HEK293 (cell line): ENCODE results near the gene NFATC1.

ENCODE experiments used
- CTCF ChIA-PET: fragments of 350-600 bp; formaldehyde crosslinking; extraction: SDS; loops from one replicate; lab custom pipeline; 2021; ENCODE audit warnings: antibody characterized with exemption; lab: Yijun Ruan, JAX
- POLR2A ChIA-PET: fragments of 300-600 bp; formaldehyde crosslinking; extraction: SDS; loops from one replicate; lab custom pipeline; 2020; ENCODE audit warnings: antibody characterized with exemption, inconsistent platforms; lab: Yijun Ruan, JAX
- H3K27ac ChIP-seq: fragments of 200-500 bp; sonication (Bioruptor generic); 2 replicates; pipeline ENCODE4 v1.5.1; 2014; ENCODE audit warnings: low read depth, low read length, control low read depth, inconsistent platforms; ENCODE audit errors: extremely low read depth
- H3K36me3 ChIP-seq, 2 experiments: fragments of 200-500 bp in 1 of 2; sonication (Bioruptor generic) in 1 of 2; 1 replicate in 1 of 2; 2 replicates in 1 of 2; pipeline ENCODE4 v1.5.1; 2014 to 2017; ENCODE audit warnings: inconsistent platforms in 2 of 2, low read length in 2 of 2; ENCODE audit not compliant: control insufficient read depth in 2 of 2, insufficient read depth in 1 of 2
- H3K4me1 ChIP-seq: fragments of 200-500 bp; sonication (Bioruptor generic); 2 replicates; pipeline ENCODE4 v1.5.1; 2014; ENCODE audit warnings: mild to moderate bottlenecking, low read length, inconsistent platforms; ENCODE audit not compliant: control insufficient read depth, insufficient read depth
- H3K4me3 ChIP-seq: 2 replicates; pipeline ENCODE4 v1.5.1; 2011; ENCODE audit warnings: low read depth, mild to moderate bottlenecking, control low read depth, low read length, moderate library complexity
- H3K9me3 ChIP-seq: fragments of 200-500 bp; sonication (Bioruptor generic); 2 replicates; pipeline ENCODE4 v1.5.1; 2014; ENCODE audit warnings: low read depth, low read length, inconsistent platforms; ENCODE audit not compliant: control insufficient read depth, insufficient read depth
- SETDB1 ChIP-seq: IDR thresholded peaks from one replicate; pipeline ENCODE4 v1.6.1; 2017; ENCODE audit warnings: mild to moderate bottlenecking, low read length, moderate library complexity, mixed read lengths; ENCODE audit not compliant: insufficient read length
- ZNF248 ChIP-seq: fragments of 450-650 bp; formaldehyde crosslinking; IDR thresholded peaks from 2 replicates; pipeline ENCODE4 v1.5.1; 2017; ENCODE audit warnings: missing biosample characterization, missing genetic modification characterization
- ZNF501 ChIP-seq: fragments of 450-650 bp; formaldehyde crosslinking; IDR thresholded peaks from 2 replicates; pipeline ENCODE4 v1.5.1; 2016; ENCODE audit warnings: missing biosample characterization, missing genetic modification characterization
- ZNF830 ChIP-seq: fragments of 450-650 bp; IDR thresholded peaks from 2 replicates; pipeline ENCODE4 v1.5.0; 2018; ENCODE audit warnings: missing biosample characterization, missing genetic modification characterization, low read depth, mild to moderate bottlenecking, moderate library complexity
- TF ChIP-seq, protein P1 (sequence below): fragments of 450-650 bp; formaldehyde crosslinking; IDR thresholded peaks from 2 replicates; pipeline ENCODE4 v1.5.1; 2016; ENCODE audit warnings: missing biosample characterization, missing genetic modification characterization
- TF ChIP-seq, protein P2 (sequence below): fragments of 450-650 bp; formaldehyde crosslinking; conservative IDR thresholded peaks from 2 replicates; pipeline ENCODE4 v1.5.1; 2016; ENCODE audit warnings: low read depth, missing biosample characterization, missing genetic modification characterization

Gene NFATC1

GRCh38 chr18:79572093-79572780, 176.5 kb downstream of the NFATC1 start:
- CTCF ChIA-PET = no interaction called here
- no peak overlapping the region for H3K27ac ChIP-seq
- H3K36me3 ChIP-seq = no peaks in the 10 kb centered on the region
- no peaks in the 10 kb centered on the region for H3K9me3 ChIP-seq
- no peak overlapping the region for H3K4me3 ChIP-seq
- no peak for TF ChIP-seq ZNF830
- TF ChIP-seq, all 188 proteins: peak for 0
- POLR2A ChIA-PET = no interaction called here
- H3K4me1 ChIP-seq = peaks cover 12% of the 10 kb centered on the region

DNA sequence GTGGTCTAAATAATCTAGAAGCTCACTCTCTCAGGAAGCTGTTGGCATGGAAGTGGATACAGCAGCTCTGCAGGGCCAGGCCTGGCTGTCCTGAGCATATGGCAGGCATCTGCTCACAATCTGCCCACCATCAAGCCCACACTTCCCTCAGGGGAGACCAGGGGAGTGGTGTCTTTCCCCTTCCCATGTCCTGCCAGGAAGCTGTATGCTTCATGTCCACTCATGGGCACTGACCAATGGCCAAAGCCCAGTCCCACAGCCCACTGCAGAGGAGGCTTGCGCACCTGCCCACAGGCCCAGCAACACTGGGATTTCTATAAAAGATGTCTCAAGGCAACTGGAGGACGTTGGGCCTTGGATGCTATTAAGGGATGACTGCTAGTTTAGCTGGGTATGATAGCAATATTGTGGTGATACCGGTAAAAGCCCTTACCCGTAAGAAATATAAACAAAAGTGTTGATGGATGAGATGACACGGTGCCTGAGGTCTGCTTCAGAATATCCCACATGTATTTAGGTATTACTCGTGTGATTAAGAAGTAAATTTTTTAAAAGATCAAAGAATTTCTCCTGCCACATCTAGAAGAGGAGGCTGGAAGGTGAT, 177.2 kb downstream of the NFATC1 start:
- ChIA-PET POLR2A (no interaction called here), CTCF (no interaction called here)
- Histone ChIP-seq H3K4me3 (no peak overlapping the region), H3K4me1 (peaks cover 12% of the 10 kb centered on the region), H3K36me3 (no peaks in the 10 kb centered on the region)
- TF ChIP-seq, protein P1, sequence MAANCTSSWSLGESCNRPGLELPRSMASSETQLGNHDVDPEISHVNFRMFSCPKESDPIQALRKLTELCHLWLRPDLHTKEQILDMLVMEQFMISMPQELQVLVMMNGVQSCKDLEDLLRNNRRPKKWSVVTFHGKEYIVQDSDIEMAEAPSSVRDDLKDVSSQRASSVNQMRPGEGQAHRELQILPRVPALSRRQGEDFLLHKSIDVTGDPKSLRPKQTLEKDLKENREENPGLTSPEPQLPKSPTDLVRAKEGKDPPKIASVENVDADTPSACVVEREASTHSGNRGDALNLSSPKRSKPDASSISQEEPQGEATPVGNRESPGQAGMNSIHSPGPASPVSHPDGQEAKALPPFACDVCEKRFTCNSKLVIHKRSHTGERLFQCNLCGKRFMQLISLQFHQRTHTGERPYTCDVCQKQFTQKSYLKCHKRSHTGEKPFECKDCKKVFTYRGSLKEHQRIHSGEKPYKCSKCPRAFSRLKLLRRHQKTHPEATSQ = no peak
- peak; percentile 59 for TF ChIP-seq SETDB1
- TF ChIP-seq, all 188 proteins: peak for 1
- no peaks in the 10 kb centered on the region for H3K9me3 ChIP-seq
- H3K27ac ChIP-seq = no peak overlapping the region

DNA sequence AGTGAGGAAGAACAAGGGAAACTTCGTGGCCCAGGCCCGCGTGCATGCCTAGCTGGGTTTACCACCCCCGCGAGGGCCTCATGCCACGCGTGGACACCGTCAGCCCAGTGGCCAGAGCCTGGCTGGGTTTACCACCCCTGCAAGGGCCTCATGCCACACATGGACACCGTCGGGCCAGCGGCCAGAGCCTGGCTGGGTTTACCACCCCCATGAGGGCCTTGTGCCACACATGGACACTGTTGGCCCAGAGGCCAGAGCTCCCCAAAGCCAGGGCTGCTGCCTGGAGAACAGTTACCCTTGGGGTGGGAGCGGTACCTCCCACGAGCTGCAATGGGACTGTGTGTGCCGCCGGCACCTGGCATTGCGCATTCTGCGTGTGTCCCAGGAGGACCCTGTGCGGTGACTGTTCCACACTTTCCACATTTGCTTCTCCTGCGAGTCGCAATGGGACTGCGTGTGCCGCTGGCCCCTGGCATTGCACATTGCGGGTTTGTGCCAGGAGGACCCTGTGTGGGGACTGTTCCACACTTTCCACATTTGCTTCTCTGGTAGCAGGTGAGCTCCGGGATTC, 178.3 kb downstream of the NFATC1 start:
- CTCF ChIA-PET = interaction anchor here (0.6 kb wide), 1 partner anchor 192 kb away, joined by 3 read pairs; no protein-coding TSS in a partner anchor
- TF ChIP-seq ZNF248 (tag by site-specific recombination) = no peak
- peaks cover 12% of the 10 kb centered on the region for H3K4me1 ChIP-seq
- H3K4me3 ChIP-seq = no peak overlapping the region
- no peaks in the 10 kb centered on the region for H3K36me3 ChIP-seq
- no peaks in the 10 kb centered on the region for H3K9me3 ChIP-seq
- no peak overlapping the region for H3K27ac ChIP-seq
- POLR2A ChIA-PET = no interaction called here

- ChIA-PET CTCF (no interaction called here), POLR2A (no interaction called here)
- Histone ChIP-seq H3K4me1 (peaks cover 12% of the 10 kb centered on the region), H3K9me3 (no peaks in the 10 kb centered on the region), H3K27ac (no peak overlapping the region), H3K4me3 (no peak overlapping the region), H3K36me3 (no peaks in the 10 kb centered on the region)
- TF ChIP-seq ZNF501 = no peak
- TF ChIP-seq, protein P2, sequence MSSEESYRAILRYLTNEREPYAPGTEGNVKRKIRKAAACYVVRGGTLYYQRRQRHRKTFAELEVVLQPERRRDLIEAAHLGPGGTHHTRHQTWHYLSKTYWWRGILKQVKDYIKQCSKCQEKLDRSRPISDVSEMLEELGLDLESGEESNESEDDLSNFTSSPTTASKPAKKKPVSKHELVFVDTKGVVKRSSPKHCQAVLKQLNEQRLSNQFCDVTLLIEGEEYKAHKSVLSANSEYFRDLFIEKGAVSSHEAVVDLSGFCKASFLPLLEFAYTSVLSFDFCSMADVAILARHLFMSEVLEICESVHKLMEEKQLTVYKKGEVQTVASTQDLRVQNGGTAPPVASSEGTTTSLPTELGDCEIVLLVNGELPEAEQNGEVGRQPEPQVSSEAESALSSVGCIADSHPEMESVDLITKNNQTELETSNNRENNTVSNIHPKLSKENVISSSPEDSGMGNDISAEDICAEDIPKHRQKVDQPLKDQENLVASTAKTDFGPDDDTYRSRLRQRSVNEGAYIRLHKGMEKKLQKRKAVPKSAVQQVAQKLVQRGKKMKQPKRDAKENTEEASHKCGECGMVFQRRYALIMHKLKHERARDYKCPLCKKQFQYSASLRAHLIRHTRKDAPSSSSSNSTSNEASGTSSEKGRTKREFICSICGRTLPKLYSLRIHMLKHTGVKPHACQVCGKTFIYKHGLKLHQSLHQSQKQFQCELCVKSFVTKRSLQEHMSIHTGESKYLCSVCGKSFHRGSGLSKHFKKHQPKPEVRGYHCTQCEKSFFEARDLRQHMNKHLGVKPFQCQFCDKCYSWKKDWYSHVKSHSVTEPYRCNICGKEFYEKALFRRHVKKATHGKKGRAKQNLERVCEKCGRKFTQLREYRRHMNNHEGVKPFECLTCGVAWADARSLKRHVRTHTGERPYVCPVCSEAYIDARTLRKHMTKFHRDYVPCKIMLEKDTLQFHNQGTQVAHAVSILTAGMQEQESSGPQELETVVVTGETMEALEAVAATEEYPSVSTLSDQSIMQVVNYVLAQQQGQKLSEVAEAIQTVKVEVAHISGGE (tag by site-specific recombination) = no peak
These were observed 179.3 kb downstream of the NFATC1 start for GRCh38 chr18:79574938-79575525.
